ENCODE results near the gene CD2BP2. TPM values are rescaled to one million over a fixed set of nuclear protein-coding genes. Genes with fewer than 3 reads are reported as not detected.

The CD2BP2 gene
- total RNA-seq, 1 donor from 2014 or later, result 29.8 TPM

- TF ChIP-seq CTCF (IDR thresholded peaks at IDR 0.05; ENCODE audit: borderline replicate concordance), result no peak
- Histone ChIP-seq H3K27me3 (ENCODE audit: low read depth) (no peaks in the 10 kb centered on the region), H3K4me3 (no peak overlapping the region), H3K9me3 (replicated peaks) (no peaks in the 10 kb centered on the region), H3K4me1 (peaks cover 29% of the 10 kb centered on the region), H3K36me3 (no peaks in the 10 kb centered on the region), H3K27ac (replicated peaks) (peak overlapping the region; percentile 100)
- intact Hi-C loops (cut with micrococcal nuclease), result no loop called here
- no peak for DNase-seq
These were observed 21.4 kb upstream of the CD2BP2 start for GRCh38 chr16:30376461-30376902.

DNA sequence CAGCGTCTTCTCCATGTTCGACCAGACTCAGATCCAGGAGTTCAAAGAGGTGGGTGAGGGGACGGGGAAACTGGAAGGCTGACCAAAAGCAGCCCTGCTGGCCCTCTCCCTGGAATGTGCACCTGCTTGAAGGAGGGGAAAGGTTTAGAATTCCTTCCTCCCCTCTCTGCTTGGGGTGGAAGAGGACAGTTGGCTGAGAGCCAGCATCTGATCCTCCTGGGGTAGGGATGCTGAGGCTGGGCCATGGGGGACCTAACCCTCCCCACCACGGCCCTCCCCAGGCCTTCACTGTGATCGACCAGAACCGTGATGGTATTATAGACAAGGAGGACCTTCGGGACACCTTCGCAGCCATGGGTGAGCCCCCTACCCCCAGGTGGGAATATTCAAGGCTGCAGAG lies 20.8 kb upstream of the CD2BP2 start:
- no peaks in the 10 kb centered on the region for H3K9me3 ChIP-seq (replicated peaks)
- TF ChIP-seq CTCF (IDR thresholded peaks at IDR 0.05; ENCODE audit: borderline replicate concordance), result no peak
- no peaks in the 10 kb centered on the region for H3K27me3 ChIP-seq (ENCODE audit: low read depth)
- H3K27ac ChIP-seq (replicated peaks), result no peak overlapping the region
- intact Hi-C loops (cut with micrococcal nuclease), result no loop called here
- H3K36me3 ChIP-seq, result no peaks in the 10 kb centered on the region
- no peak for DNase-seq
- peaks cover 34% of the 10 kb centered on the region for H3K4me1 ChIP-seq
- H3K4me3 ChIP-seq, result no peak overlapping the region

DNA sequence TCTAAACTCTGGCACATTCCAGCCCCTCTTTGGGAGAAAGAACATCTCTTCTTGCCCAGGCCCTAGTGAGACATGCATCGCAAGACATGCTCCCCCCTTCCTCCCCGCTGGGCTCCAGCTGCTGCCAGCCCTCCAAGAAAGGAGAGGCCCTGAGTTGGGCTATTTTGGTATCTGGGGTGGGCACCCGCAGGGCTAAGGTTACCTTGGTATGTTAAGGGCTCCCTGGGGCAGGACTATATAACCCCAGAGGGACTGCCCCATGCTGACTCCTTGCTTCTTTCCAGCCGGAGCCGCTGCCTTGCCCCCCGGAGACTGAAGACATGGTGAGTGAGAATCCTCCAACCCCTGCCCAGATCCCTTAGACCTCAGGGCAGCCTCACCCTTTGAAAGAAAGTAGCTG lies 19.4 kb upstream of the CD2BP2 start, which contains the start of gene MYL11:
Gene MYL11, plus strand, starts transcription at position 265 of the 400 bp plus-strand sequence. Its CDS starts 56 bp downstream, at position 321.
- no peaks in the 10 kb centered on the region for H3K27me3 ChIP-seq (ENCODE audit: low read depth)
- H3K9me3 ChIP-seq (replicated peaks), result no peaks in the 10 kb centered on the region
- H3K4me3 ChIP-seq, result no peak within 1 kb of the TSS
- no peak for DNase-seq
- H3K4me1 ChIP-seq, result peaks cover 35% of the 10 kb centered on the region
- intact Hi-C loops (cut with micrococcal nuclease), result no loop called here
- H3K36me3 ChIP-seq, result no peaks in the 10 kb centered on the region
- H3K27ac ChIP-seq (replicated peaks), result no peak within 1 kb of the TSS
- TF ChIP-seq CTCF (IDR thresholded peaks at IDR 0.05; ENCODE audit: borderline replicate concordance), result no peak

- no peak for DNase-seq
- H3K9me3 ChIP-seq (replicated peaks), result no peaks in the 10 kb centered on the region
- intact Hi-C loops (cut with micrococcal nuclease), result no loop called here
- H3K4me3 ChIP-seq, result no peak overlapping the region
- H3K4me1 ChIP-seq, result peaks cover 45% of the 10 kb centered on the region
- TF ChIP-seq CTCF (IDR thresholded peaks at IDR 0.05; ENCODE audit: borderline replicate concordance), result no peak
- H3K27ac ChIP-seq (replicated peaks), result no peak overlapping the region
- no peaks in the 10 kb centered on the region for H3K36me3 ChIP-seq
- no peaks in the 10 kb centered on the region for H3K27me3 ChIP-seq (ENCODE audit: low read depth)
These were observed 17.6 kb upstream of the CD2BP2 start for GRCh38 chr16:30372725-30373124.

- Histone ChIP-seq H3K27me3 (ENCODE audit: low read depth) (no peaks in the 10 kb centered on the region), H3K27ac (replicated peaks) (peak overlapping the region; percentile 93), H3K4me1 (peaks cover 47% of the 10 kb centered on the region), H3K9me3 (replicated peaks) (no peaks in the 10 kb centered on the region), H3K4me3 (no peak overlapping the region), H3K36me3 (no peaks in the 10 kb centered on the region)
- intact Hi-C loops (cut with micrococcal nuclease), result no loop called here
- DNase-seq, result no peak
- TF ChIP-seq CTCF (IDR thresholded peaks at IDR 0.05; ENCODE audit: borderline replicate concordance), result no peak
These were observed 17.1 kb upstream of the CD2BP2 start for GRCh38 chr16:30372038-30372712.

Data from left ventricle myocardium inferior (tissue), 1 donor.